ENCODE results near the gene COMMD3. TPM values are rescaled to one million over a fixed set of nuclear protein-coding genes. Genes with fewer than 3 reads are reported as not detected.
"Not testable (repeated sequence)": the region's sequence is repeated elsewhere in the genome, so short reads cannot be mapped to it uniquely, and the experiment has no call there.

Gene COMMD3
- polyA plus RNA-seq, 6 donors from 2014 or later = 86.5 to 140 (median 110) TPM

DNA sequence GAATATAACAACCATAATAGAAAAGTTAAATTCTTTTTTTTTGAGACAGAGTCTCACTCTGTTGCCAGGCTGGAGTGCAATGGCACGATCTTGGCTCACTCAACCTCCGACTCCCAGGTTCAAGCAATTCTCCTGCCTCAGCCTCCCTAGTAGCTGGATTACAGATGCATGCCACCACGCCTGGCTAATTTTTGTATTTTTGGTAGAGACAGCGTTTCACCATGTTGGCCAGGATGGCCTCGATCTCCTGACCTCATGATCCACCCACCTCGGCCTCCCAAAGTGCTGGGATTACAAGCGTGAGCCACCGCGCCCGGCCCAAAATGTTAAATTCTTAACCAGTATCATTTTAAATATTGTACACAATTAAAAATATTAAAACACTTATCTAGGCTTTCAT is 6.2 kb upstream of the COMMD3 start:
- DNase-seq; H3K27ac Mint-ChIP-seq; H3K27me3 Mint-ChIP-seq; H3K4me1 Mint-ChIP-seq; H3K4me3 Mint-ChIP-seq; ATAC-seq (ENCODE audit: low read depth in 2 of 2); H3K36me3 Mint-ChIP-seq; H3K9me3 Mint-ChIP-seq: not testable (repeated sequence)

DNA sequence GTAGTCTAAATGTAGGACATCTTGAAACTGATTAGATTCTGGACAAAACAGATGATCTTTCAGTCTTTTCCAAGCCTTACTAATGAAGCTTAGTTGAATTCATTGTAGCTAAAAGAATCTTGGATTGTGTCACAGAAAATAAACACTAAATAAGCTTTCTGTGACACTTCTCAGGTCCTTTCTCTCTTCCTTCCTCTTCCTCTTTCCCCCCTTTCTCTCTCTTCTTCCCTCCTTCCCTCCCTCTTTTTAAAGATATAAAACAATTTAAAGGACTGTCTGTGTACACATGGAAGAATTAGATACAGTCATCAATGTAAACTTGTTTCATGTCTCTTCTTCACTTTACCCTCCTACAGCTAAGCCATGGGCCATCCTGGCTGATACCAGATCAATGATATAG is 5.3 kb upstream of the COMMD3 start:
- Mint-ChIP-seq H3K9me3 (no peaks in the 10 kb centered on the region), H3K27ac (no peak overlapping the region), H3K4me3 (no peak overlapping the region), H3K27me3 (peaks cover 0 to 9% (median 0%) of the 10 kb centered on the region in 3 donors), H3K4me1 (peaks cover 6 to 13% (median 7%) of the 10 kb centered on the region in 3 donors), H3K36me3 (no peaks in the 10 kb centered on the region)
- no peak for ATAC-seq (ENCODE audit: low read depth in 2 of 2)
- no peak for DNase-seq

DNA sequence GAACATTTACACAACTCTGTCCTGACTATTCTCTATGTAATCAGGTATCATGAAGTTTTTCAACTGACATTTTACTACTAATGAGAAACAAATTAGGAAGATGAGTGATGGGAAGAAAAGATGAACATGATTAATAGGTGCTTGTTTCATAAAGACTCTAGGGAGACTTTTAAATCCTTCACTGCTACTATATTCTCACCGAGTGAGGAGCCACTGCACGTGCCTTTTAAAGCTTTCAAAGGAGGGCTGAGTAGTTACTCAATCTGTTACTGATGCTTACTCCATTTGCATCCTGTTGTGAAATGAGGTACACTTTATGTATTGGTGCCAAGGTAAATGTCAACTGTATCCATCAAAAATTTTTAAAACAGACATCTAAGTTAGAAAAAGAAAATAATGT is 1.3 kb upstream of the COMMD3 start:
- Mint-ChIP-seq H3K9me3 (no peaks in the 10 kb centered on the region), H3K27me3 (no peaks in the 10 kb centered on the region), H3K36me3 (peaks cover 0 to 1% of the 10 kb centered on the region in 2 donors), H3K27ac (peak overlapping the region; percentile 2 to 99 (median 96)), H3K4me3 (peak overlapping the region in 7 of 8 donors; percentile 91 to 99 (median 97)), H3K4me1 (peaks cover 10 to 37% (median 14%) of the 10 kb centered on the region in 3 donors)
- no peak for ATAC-seq (ENCODE audit: low read depth in 2 of 2)
- no peak for DNase-seq

DNA sequence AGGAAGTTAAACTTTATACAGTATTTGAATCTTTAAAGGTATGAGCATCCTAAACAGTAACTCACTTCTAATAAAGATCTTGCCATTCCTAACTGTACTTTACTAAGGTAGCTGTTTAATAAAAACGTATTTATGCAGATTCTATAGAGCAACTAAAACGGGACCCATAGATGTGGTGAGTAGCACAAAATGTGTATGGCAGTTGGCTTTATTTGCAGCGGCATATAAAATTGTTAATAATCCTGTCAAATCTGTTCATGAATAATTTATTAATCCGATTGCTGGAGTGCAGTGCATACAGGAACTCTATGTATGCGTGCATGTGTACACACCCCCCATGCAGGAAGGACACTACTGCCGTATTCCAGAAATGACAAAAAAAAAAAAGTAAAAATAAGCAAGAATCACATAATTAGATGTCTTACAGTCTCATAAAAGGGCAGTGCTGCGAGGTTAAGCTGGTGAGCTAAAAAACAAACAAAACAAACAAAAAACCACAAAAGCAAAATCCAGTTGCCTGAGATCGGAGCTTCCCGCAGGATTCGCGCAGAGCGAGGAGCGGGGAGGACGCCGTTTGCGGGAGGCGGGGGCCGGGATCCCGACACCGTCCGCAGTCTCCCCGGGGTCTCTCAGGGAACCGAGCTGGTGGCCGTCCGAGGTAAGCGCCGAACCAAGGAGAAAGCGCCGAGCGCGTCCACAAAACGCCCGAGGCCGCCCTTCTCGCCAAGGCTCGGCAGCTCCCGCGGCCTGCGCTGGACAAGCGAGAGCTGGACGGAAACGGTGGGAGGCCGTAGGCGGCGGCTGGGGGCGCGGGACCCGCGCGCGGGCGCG is 518 bp upstream of the COMMD3 start:
- H3K4me3 Mint-ChIP-seq = peak overlapping the region; percentile 91 to 99 (median 97)
- peak overlapping the region; percentile 95 to 99 (median 96) for H3K27ac Mint-ChIP-seq
- H3K36me3 Mint-ChIP-seq = peaks cover 0 to 7% of the 10 kb centered on the region in 2 donors
- peak; percentile 21 to 22 for ATAC-seq (ENCODE audit: low read depth in 2 of 2)
- DNase-seq = no peak
- peaks cover 0 to 5% (median 0%) of the 10 kb centered on the region in 3 donors for H3K27me3 Mint-ChIP-seq
- peaks cover 0 to 4% (median 0%) of the 10 kb centered on the region in 7 donors for H3K9me3 Mint-ChIP-seq
- peaks cover 15 to 40% (median 18%) of the 10 kb centered on the region in 3 donors for H3K4me1 Mint-ChIP-seq

DNA sequence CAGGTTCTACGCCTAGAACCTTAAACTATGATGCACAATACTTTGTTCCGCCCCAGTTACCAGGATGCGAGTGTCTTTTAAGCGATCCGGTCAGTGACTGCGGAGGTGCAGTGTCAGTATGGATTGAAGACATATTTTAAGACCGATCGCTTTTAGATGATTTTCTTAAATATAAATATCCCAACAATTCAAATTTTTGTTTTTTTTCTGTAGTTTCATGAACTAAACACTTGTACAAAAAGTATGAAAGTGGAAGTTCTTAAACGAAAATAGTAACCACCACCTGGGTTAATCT is 835 bp downstream of the COMMD3 start:
- no peak for DNase-seq
- Mint-ChIP-seq H3K27me3 (peaks cover 0 to 5% (median 0%) of the 10 kb centered on the region in 3 donors), H3K27ac (peak overlapping the region; percentile 95 to 98 (median 96)), H3K4me3 (peak overlapping the region; percentile 86 to 98 (median 94)), H3K4me1 (peaks cover 16 to 41% (median 18%) of the 10 kb centered on the region in 3 donors), H3K9me3 (peaks cover 0 to 4% (median 0%) of the 10 kb centered on the region in 7 donors), H3K36me3 (peaks cover 0 to 7% of the 10 kb centered on the region in 2 donors)
- ATAC-seq (ENCODE audit: low read depth in 2 of 2) = peak; percentile 26 to 31

DNA sequence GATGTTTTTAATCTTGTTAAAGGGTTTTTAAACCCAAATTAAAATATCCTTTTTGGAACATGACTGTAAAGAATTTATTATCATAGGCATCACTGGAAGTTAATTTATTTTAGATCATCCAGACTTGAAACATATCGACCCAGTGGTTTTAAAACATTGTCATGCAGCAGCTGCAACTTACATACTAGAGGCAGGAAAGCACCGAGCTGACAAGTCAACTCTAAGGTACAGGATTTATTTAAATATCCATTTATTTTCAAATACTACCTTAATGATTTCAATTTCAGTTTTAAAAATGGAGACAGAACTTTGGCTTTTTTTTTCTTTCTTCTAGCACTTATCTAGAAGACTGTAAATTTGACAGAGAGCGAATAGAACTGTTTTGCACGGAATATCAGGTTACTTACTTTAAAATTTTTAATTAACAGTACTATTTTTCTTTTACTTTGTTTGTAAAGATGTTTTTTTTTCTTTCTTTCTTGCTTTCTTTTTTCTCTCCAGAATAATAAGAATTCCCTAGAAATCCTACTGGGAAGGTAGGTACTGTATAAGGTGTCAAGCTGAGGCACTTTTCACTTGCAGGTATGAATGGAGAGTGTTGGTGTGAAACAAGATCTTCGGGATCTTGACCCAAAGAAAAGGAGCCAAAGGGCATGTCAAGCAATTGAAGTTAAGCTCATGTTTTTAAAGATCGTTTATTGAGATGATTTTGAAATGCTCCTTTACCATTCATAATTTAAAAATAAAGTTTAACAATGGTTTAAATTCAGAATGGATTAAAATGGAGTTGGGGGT is 1.8 kb downstream of the COMMD3 start:
- no peak for DNase-seq
- no peak for ATAC-seq (ENCODE audit: low read depth in 2 of 2)
- H3K9me3 Mint-ChIP-seq = peaks cover 0 to 4% (median 0%) of the 10 kb centered on the region in 7 donors
- peaks cover 0 to 5% (median 0%) of the 10 kb centered on the region in 3 donors for H3K27me3 Mint-ChIP-seq
- H3K36me3 Mint-ChIP-seq = peaks cover 0 to 7% of the 10 kb centered on the region in 2 donors
- H3K4me1 Mint-ChIP-seq = peaks cover 25 to 51% (median 26%) of the 10 kb centered on the region in 3 donors
- peak overlapping the region; percentile 24 to 95 (median 60) for H3K27ac Mint-ChIP-seq
- H3K4me3 Mint-ChIP-seq = peak overlapping the region in 5 of 8 donors; percentile 90 to 97 (median 94)

DNA sequence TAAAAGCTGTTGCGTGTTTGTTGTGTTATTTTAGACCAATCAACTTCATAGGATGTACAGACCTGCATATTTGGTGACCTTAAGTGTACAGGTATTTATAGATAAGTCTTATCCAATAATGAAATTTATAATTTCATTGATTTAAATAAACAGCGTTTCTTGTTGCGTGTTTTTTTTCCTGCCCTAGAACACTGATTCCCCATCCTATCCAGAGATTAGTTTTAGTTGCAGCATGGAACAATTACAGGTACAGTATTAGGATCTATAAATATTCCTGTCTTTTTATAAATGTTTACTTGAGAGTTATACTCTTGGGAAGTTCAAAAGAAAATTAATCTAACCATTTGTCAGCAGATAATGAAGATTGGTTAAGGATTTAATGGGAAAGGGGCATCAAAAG is 2.6 kb downstream of the COMMD3 start:
- ATAC-seq (ENCODE audit: low read depth in 2 of 2) (no peak), DNase-seq (no peak)
- Mint-ChIP-seq H3K4me1 (peaks cover 30 to 57% (median 31%) of the 10 kb centered on the region in 3 donors), H3K4me3 (peak overlapping the region in 4 of 8 donors; percentile 10 to 94 (median 59)), H3K9me3 (peaks cover 0 to 4% (median 0%) of the 10 kb centered on the region in 7 donors), H3K36me3 (peaks cover 0 to 7% of the 10 kb centered on the region in 2 donors), H3K27me3 (peaks cover 0 to 5% (median 0%) of the 10 kb centered on the region in 3 donors), H3K27ac (peak overlapping the region in 2 of 6 donors; percentile 74 to 95)

DNA sequence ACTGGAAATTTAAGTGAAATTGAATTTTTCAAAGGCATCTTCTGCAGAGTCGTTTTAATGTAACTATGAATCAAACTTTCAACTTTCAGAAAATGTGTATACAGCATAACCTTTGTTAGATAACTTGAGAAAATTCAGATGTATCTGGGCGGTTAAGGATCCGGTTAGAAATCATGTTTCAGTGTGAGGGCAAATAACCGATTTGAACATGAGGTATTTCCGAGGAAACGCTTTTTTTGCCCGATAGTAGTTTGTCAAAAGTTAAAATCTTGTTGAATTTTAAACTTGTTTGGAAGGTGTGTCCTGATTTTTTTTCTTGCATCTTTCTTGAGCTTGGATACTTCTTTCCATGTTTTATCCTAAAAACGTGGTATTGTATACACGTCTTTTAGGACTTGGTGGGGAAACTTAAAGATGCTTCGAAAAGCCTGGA is 3.4 kb downstream of the COMMD3 start:
- H3K9me3 Mint-ChIP-seq = peaks cover 0 to 4% (median 0%) of the 10 kb centered on the region in 7 donors
- H3K4me1 Mint-ChIP-seq = peaks cover 38 to 65% (median 39%) of the 10 kb centered on the region in 3 donors
- peak overlapping the region; percentile 85 to 97 (median 94) for H3K4me3 Mint-ChIP-seq
- H3K36me3 Mint-ChIP-seq = peaks cover 0 to 7% of the 10 kb centered on the region in 2 donors
- H3K27me3 Mint-ChIP-seq = peaks cover 0 to 5% (median 0%) of the 10 kb centered on the region in 3 donors
- H3K27ac Mint-ChIP-seq = peak overlapping the region in 4 of 6 donors; percentile 89 to 98 (median 96)
- no peak for DNase-seq
- no peak for ATAC-seq (ENCODE audit: low read depth in 2 of 2)

DNA sequence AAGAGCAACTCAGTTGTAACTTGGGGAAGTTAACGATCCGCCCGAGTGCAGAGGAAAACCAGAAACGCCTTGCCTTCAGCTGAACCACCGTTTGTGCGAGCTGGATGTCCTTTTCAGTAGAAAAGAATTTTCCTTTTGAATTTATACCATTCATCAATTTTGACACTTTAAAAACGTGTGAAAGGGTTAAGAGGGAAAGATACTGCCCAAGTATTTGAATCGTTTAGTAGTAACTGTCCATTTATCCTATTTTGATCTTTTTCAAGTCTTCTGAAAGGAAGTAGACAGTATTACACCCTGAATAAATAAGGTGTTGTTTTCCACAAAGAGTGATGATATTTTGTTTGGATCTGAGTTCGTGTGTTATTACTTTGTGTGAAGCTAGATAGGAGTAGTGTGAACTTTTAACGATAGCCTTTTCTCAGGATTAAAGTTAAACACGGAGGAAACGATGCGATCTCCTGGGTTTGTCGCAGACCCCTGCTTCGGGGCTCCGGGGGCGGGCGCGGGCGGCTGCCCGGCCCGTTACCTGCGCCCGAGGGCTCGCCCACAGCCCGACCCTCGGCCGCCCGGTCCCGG is 3.9 kb downstream of the COMMD3 start:
- H3K27me3 Mint-ChIP-seq = peaks cover 0 to 5% (median 0%) of the 10 kb centered on the region in 3 donors
- peaks cover 0 to 4% (median 0%) of the 10 kb centered on the region in 7 donors for H3K9me3 Mint-ChIP-seq
- DNase-seq = no peak
- peaks cover 0 to 7% of the 10 kb centered on the region in 2 donors for H3K36me3 Mint-ChIP-seq
- peak overlapping the region; percentile 85 to 97 (median 94) for H3K4me3 Mint-ChIP-seq
- H3K27ac Mint-ChIP-seq = peak overlapping the region; percentile 87 to 98 (median 96)
- no peak for ATAC-seq (ENCODE audit: low read depth in 2 of 2)
- H3K4me1 Mint-ChIP-seq = peaks cover 43 to 66% (median 44%) of the 10 kb centered on the region in 3 donors

DNA sequence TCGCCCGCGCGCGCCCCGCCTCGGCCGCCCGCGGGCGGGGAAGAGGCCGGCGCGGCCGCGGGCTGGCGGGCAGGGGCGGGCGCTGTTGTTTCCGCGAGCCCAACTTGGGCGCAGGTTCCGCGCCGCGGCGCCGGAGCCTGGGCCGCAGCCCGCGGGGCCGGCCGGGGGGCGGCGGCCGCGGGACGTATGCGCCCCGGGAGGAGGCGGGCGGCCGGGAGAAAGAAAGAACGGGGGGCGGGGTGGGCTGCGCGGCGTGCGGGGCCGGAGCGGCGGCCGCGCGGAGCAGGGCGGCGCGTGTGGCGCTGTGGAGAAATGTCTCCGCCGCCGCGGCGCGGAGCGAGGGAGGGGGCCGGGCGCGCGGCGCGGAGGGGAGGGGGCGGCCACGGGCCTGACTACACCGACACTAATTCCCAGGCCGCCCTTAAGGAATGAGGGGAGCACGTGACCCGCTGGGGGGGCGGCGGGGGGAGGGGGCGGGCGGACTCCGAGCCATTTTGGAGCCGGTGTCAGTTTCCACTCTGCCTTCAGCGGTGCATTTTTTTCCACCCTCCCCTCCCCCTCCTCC is 4.5 kb downstream of the COMMD3 start, which contains the start of gene BMI1:
BMI1 (plus strand) TSS at position 509 of the 565 bp plus-strand sequence. CDS start 5,351 bp downstream, outside the sequence.
- Mint-ChIP-seq H3K9me3 (peaks cover 0 to 4% (median 0%) of the 10 kb centered on the region in 7 donors), H3K27ac (peak within 1 kb of the TSS; percentile 87 to 98 (median 96))

DNA sequence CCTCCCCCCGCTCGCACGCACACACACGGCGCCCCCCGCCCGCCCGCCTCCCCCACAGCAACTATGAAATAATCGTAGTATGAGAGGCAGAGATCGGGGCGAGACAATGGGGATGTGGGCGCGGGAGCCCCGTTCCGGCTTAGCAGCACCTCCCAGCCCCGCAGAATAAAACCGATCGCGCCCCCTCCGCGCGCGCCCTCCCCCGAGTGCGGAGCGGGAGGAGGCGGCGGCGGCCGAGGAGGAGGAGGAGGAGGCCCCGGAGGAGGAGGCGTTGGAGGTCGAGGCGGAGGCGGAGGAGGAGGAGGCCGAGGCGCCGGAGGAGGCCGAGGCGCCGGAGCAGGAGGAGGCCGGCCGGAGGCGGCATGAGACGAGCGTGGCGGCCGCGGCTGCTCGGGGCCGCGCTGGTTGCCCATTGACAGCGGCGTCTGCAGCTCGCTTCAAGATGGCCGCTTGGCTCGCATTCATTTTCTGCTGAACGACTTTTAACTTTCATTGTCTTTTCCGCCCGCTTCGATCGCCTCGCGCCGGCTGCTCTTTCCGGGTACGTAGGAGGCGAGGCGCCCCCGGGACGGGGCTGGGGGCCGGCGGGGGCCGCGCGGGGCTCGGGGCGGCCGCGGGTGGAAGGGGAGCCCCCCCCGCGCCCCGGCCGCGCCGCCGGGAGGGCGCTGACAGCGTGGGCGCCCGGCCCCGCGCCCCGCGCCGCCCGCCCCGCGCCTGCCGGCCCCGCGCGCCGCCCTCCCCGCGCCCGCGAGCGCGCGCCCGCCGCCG is 5.2 kb downstream of the COMMD3 start:
- Mint-ChIP-seq H3K9me3 (peaks cover 0 to 4% (median 0%) of the 10 kb centered on the region in 7 donors), H3K4me3 (peak overlapping the region; percentile 83 to 96 (median 91)), H3K27ac (peak overlapping the region in 4 of 6 donors; percentile 33 to 95 (median 68)), H3K27me3 (peaks cover 0 to 5% (median 0%) of the 10 kb centered on the region in 3 donors), H3K36me3 (peaks cover 0 to 7% of the 10 kb centered on the region in 2 donors), H3K4me1 (peaks cover 38 to 64% (median 43%) of the 10 kb centered on the region in 3 donors)
- DNase-seq = peak; percentile 73
- peak; percentile 28 to 31 for ATAC-seq (ENCODE audit: low read depth in 2 of 2)

More for the DNA sequence above, 4.5 kb downstream of the COMMD3 start, which contains the start of gene BMI1:
- peaks cover 39 to 61% (median 39%) of the 10 kb centered on the region in 3 donors for H3K4me1 Mint-ChIP-seq
- H3K4me3 Mint-ChIP-seq = peak within 1 kb of the TSS; percentile 92 to 97 (median 94)
- peak; percentile 17 to 26 for ATAC-seq (ENCODE audit: low read depth in 2 of 2)
- peak; percentile 59 for DNase-seq
- H3K36me3 Mint-ChIP-seq = peaks cover 0 to 7% of the 10 kb centered on the region in 2 donors
- H3K27me3 Mint-ChIP-seq = peaks cover 0 to 5% (median 0%) of the 10 kb centered on the region in 3 donors
